Fibroblast of gingiva (primary cell): Measurements from ENCODE around the gene PRSS56.

Source experiments
- DNase-seq: peaks from one replicate; pipeline ENCODE4 v3.0.0-alpha.2; 2011; ENCODE audit warnings: low read depth

The PRSS56 gene

GRCh38 chr2:232519581-232520438 is at the start of gene PRSS56:
Gene PRSS56 (plus strand): TSS chr2:232520388. CDS start chr2:232520599, 211 bp downstream.
- DNase-seq, result no peak

DNA sequence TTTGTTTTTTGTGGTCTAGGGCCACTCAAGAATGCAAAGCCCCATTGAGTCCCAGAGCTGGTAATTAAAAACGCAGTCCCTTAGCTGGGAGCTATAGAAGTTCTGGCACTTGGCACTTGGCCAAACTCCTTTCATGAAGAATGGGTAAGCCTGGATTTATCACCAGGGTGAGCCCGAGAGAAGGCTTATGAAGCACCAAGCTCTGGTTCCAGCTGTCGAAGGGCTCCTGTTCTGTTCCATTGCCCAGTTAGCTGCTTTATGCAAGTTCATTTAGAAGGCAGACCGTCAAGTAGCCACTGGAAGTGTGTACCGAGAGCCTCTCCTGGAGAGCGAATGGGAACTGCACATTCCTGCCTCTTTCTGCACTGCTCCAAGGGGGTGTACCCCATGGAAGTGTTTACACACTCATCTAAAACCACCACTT is 46.7 kb upstream of the PRSS56 start:
- no peak for DNase-seq

- no peak for DNase-seq
Observed at GRCh38 chr2:232476045-232476444, 44.1 kb upstream of the PRSS56 start.

GRCh38 chr2:232476791-232477190 is 43.4 kb upstream of the PRSS56 start:
- no peak for DNase-seq

- no peak for DNase-seq
Observed at GRCh38 chr2:232477751-232478510, 42.3 kb upstream of the PRSS56 start.

GRCh38 chr2:232478571-232479340 is 41.4 kb upstream of the PRSS56 start:
- DNase-seq, result no peak

- DNase-seq, result no peak
Observed at GRCh38 chr2:232479341-232480200, 40.6 kb upstream of the PRSS56 start.

- DNase-seq, result no peak
Observed at GRCh38 chr2:232480201-232481190, 39.7 kb upstream of the PRSS56 start.

DNA sequence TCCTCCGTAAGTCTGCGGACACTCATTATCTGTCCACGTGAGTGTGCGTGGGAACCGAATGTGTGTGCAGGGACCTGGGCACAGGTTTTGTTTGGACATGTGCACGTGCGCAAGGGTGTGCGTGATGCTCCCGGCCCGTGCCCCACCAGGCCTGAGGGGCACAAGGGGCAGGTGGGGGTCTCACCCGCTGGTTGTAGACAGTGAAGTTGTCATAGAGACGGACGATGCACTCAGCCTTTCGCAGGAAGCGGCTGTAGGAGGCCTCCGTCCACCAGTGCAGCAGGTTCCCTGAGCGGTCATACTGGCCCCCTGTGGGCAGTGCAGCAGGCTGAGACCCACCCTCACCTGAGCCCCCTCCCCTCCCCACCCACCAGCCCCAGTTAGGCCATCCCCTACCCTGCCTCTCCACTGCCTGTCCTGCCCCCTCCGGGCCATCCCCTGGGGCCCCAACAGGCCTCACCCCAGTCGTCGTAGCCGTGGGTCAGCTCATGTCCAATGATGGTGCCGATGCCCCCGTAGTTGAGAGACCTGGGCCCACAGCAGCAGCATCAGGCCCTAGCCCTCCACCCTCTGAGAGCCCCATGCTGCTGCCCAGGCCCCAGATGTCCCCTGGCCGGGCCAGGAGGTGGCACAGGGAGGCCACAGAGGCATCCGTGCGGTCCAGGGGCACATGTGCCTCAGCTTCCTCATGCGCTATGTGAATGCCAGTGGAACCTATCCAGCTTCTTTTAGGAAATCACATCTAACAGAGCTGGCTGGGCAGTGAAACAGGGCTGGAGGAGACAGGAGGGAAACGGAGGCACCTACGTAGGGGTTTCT is 38.7 kb upstream of the PRSS56 start:
- DNase-seq, result no peak

DNA sequence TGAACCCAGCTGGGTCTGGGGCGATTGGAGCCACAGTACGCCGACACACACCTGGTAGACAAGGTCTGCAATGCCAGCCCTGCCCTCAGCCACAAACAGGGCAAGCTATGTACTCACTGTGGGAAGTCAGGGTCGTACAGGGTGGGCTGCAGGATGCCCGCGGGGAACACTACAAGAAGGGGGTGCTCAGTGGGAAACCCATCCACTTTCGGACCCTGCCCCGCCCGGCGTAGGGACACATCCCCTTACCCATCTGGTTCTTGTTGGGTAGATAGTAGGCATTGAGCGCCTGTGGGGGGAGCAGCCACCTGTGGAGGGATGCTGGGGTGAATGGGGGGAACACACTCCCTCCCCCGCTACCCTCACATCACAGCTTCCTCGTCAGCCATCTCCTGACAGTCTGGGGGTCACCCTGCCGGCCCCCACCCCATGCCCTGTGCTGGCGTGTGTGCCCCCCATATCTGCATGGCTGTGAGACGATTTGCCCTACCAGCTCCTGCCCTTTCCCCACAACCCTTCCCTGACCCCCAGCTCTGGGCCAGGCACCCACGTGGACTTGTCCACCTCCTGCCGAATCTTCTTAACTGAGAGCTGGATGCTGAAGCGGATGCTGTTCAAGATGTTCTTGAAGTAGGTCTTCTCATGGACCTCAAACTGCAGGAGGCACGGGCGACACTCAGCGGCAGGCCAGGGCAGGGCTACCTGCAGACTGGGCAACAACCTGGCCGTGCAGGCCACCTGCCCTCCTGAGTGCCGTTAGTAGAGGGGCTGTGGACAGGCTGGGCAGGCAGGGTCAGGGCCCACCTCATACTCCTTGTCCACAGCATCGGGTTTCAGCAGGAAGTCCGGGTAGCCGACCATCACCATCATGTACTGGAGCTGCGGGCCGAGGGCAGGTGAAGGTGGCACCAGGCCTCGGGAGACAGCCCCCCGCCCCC is 37.6 kb upstream of the PRSS56 start:
- no peak for DNase-seq

GRCh38 chr2:232483311-232483922 is 36.8 kb upstream of the PRSS56 start:
- DNase-seq, result no peak

GRCh38 chr2:232483923-232484627 is 36.1 kb upstream of the PRSS56 start:
- DNase-seq, result no peak

GRCh38 chr2:232484628-232485347 is 35.4 kb upstream of the PRSS56 start:
- DNase-seq, result no peak

DNA sequence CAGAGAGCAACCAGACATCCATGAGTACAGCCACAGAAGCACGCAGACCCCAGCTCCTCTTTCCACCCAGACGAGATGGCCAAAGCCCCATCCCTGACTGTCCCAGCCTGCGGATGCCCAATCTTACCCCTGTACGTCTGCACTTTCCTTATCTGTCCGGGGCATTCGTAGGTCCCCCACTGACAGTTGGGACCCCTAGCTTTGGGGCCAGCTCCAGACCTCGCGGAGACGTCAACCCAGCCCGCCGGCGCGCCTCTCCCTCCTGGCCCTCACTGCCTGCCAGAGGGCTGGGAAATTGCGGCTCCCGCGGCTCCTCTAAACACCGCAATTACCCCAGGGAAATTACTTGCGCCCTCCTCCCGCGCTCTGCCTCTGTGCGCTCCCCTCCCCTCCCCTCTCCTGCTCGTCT is 34.8 kb upstream of the PRSS56 start:
- no peak for DNase-seq

GRCh38 chr2:232485757-232486557 is 34.2 kb upstream of the PRSS56 start:
- no peak for DNase-seq
